ENCODE measurements around the gene TENT5D. TPM values are rescaled to one million over a fixed set of nuclear protein-coding genes. Genes with fewer than 3 reads are reported as not detected.
"Not testable (repeated sequence)": the region's sequence is repeated elsewhere in the genome, so short reads cannot be mapped to it uniquely, and the experiment has no call there.

The TENT5D gene
- not detected for total RNA-seq

GRCh38 chrX:80420147-80420546 is at the start of gene TENT5D:
TENT5D (plus strand) TSS chrX:80420447; CDS start chrX:80442540, 22,093 bp downstream.
- H3K36me3 Mint-ChIP-seq: peaks cover 5% of the 10 kb centered on the region

GRCh38 chrX:80385651-80386050 is 34.6 kb upstream of the TENT5D start:
- not testable (repeated sequence) for H3K4me1 Mint-ChIP-seq (ENCODE audit: low read depth in 2 of 2); H3K9me3 Mint-ChIP-seq; ATAC-seq; H3K36me3 Mint-ChIP-seq; DNase-seq (ENCODE audit: low spot score); H3K27me3 Mint-ChIP-seq; H3K27ac Mint-ChIP-seq; H3K4me3 Mint-ChIP-seq

More at GRCh38 chrX:80420147-80420546, at the start of gene TENT5D:
- H3K4me3 Mint-ChIP-seq: no peak within 1 kb of the TSS
- peaks cover 0 to 2% of the 10 kb centered on the region in 2 donors for H3K27me3 Mint-ChIP-seq
- no peak for DNase-seq (ENCODE audit: low spot score)
- H3K9me3 Mint-ChIP-seq: peaks cover 4% of the 10 kb centered on the region
- H3K27ac Mint-ChIP-seq: no peak within 1 kb of the TSS
- no peaks in the 10 kb centered on the region for H3K4me1 Mint-ChIP-seq (ENCODE audit: low read depth in 2 of 2)
- no peak for ATAC-seq

- Mint-ChIP-seq H3K27me3 (no peaks in the 10 kb centered on the region), H3K4me3 (no peak overlapping the region), H3K9me3 (no peaks in the 10 kb centered on the region), H3K4me1 (ENCODE audit: low read depth in 2 of 2) (no peaks in the 10 kb centered on the region), H3K27ac (no peak overlapping the region), H3K36me3 (no peaks in the 10 kb centered on the region)
- DNase-seq (ENCODE audit: low spot score) (no peak), ATAC-seq (no peak)
These were observed 32.0 kb upstream of the TENT5D start for GRCh38 chrX:80388206-80388605.

GRCh38 chrX:80412042-80412441 is 8.2 kb upstream of the TENT5D start:
- no peak for DNase-seq (ENCODE audit: low spot score)
- no peaks in the 10 kb centered on the region for H3K27me3 Mint-ChIP-seq
- no peaks in the 10 kb centered on the region for H3K4me1 Mint-ChIP-seq (ENCODE audit: low read depth in 2 of 2)
- no peak overlapping the region for H3K27ac Mint-ChIP-seq
- no peak overlapping the region for H3K4me3 Mint-ChIP-seq
- peaks cover 5% of the 10 kb centered on the region for H3K36me3 Mint-ChIP-seq
- H3K9me3 Mint-ChIP-seq: peaks cover 4% of the 10 kb centered on the region
- ATAC-seq: no peak

- no peaks in the 10 kb centered on the region for H3K36me3 Mint-ChIP-seq
- H3K9me3 Mint-ChIP-seq: no peaks in the 10 kb centered on the region
- DNase-seq (ENCODE audit: low spot score): no peak
- no peaks in the 10 kb centered on the region for H3K4me1 Mint-ChIP-seq (ENCODE audit: low read depth in 2 of 2)
- H3K27ac Mint-ChIP-seq: no peak overlapping the region
- H3K27me3 Mint-ChIP-seq: peaks cover 0 to 2% of the 10 kb centered on the region in 2 donors
- no peak overlapping the region for H3K4me3 Mint-ChIP-seq
- no peak for ATAC-seq
These were observed 2.8 kb downstream of the TENT5D start for GRCh38 chrX:80423000-80423399.

- DNase-seq (ENCODE audit: low spot score) (no peak), ATAC-seq (no peak)
- no peaks in the 10 kb centered on the region for H3K9me3 Mint-ChIP-seq
- H3K36me3 Mint-ChIP-seq: no peaks in the 10 kb centered on the region
- no peak overlapping the region for H3K27ac Mint-ChIP-seq
- no peaks in the 10 kb centered on the region for H3K4me1 Mint-ChIP-seq (ENCODE audit: low read depth in 2 of 2)
- no peak overlapping the region for H3K4me3 Mint-ChIP-seq
- H3K27me3 Mint-ChIP-seq: peaks cover 0 to 2% of the 10 kb centered on the region in 2 donors
These were observed 3.5 kb downstream of the TENT5D start for GRCh38 chrX:80423744-80424143.

- H3K9me3 Mint-ChIP-seq: peaks cover 6% of the 10 kb centered on the region
- H3K27me3 Mint-ChIP-seq: no peaks in the 10 kb centered on the region
- H3K36me3 Mint-ChIP-seq: no peaks in the 10 kb centered on the region
- ATAC-seq (no peak), DNase-seq (ENCODE audit: low spot score) (no peak)
- no peak overlapping the region for H3K27ac Mint-ChIP-seq
- H3K4me1 Mint-ChIP-seq (ENCODE audit: low read depth in 2 of 2): no peaks in the 10 kb centered on the region
- no peak overlapping the region for H3K4me3 Mint-ChIP-seq
These were observed 10.7 kb downstream of the TENT5D start for GRCh38 chrX:80430826-80431504.

GRCh38 chrX:80431505-80431832 is 11.2 kb downstream of the TENT5D start:
- no peaks in the 10 kb centered on the region for H3K4me1 Mint-ChIP-seq (ENCODE audit: low read depth in 2 of 2)
- H3K27ac Mint-ChIP-seq: no peak overlapping the region
- H3K9me3 Mint-ChIP-seq: peaks cover 6% of the 10 kb centered on the region
- no peak overlapping the region for H3K4me3 Mint-ChIP-seq
- H3K36me3 Mint-ChIP-seq: no peaks in the 10 kb centered on the region
- H3K27me3 Mint-ChIP-seq: no peaks in the 10 kb centered on the region
- ATAC-seq: no peak
- DNase-seq (ENCODE audit: low spot score): no peak

- Mint-ChIP-seq H3K27me3 (no peaks in the 10 kb centered on the region), H3K27ac (no peak overlapping the region), H3K4me3 (no peak overlapping the region), H3K4me1 (ENCODE audit: low read depth in 2 of 2) (no peaks in the 10 kb centered on the region), H3K9me3 (peaks cover 6% of the 10 kb centered on the region), H3K36me3 (no peaks in the 10 kb centered on the region)
- no peak for DNase-seq (ENCODE audit: low spot score)
- no peak for ATAC-seq
These were observed 12.2 kb downstream of the TENT5D start for GRCh38 chrX:80432441-80432840.

- Mint-ChIP-seq H3K4me3 (no peak overlapping the region), H3K36me3 (no peaks in the 10 kb centered on the region), H3K9me3 (peaks cover 6% of the 10 kb centered on the region), H3K4me1 (ENCODE audit: low read depth in 2 of 2) (no peaks in the 10 kb centered on the region), H3K27ac (no peak overlapping the region), H3K27me3 (no peaks in the 10 kb centered on the region)
- ATAC-seq (no peak), DNase-seq (ENCODE audit: low spot score) (no peak)
These were observed 12.6 kb downstream of the TENT5D start for GRCh38 chrX:80432863-80433262.

- not testable (repeated sequence) for H3K36me3 Mint-ChIP-seq; H3K4me1 Mint-ChIP-seq (ENCODE audit: low read depth in 2 of 2); H3K9me3 Mint-ChIP-seq; H3K27me3 Mint-ChIP-seq; H3K4me3 Mint-ChIP-seq; H3K27ac Mint-ChIP-seq; DNase-seq (ENCODE audit: low spot score); ATAC-seq
These were observed 47.9 kb downstream of the TENT5D start for GRCh38 chrX:80468166-80468565.

- H3K4me3 Mint-ChIP-seq: no peak overlapping the region
- ATAC-seq: no peak
- H3K9me3 Mint-ChIP-seq: peaks cover 9% of the 10 kb centered on the region
- H3K27ac Mint-ChIP-seq: no peak overlapping the region
- no peak for DNase-seq (ENCODE audit: low spot score)
- no peaks in the 10 kb centered on the region for H3K27me3 Mint-ChIP-seq
- no peaks in the 10 kb centered on the region for H3K36me3 Mint-ChIP-seq
- no peaks in the 10 kb centered on the region for H3K4me1 Mint-ChIP-seq (ENCODE audit: low read depth in 2 of 2)
These were observed 51.3 kb downstream of the TENT5D start for GRCh38 chrX:80471582-80471981.

- no peak overlapping the region for H3K27ac Mint-ChIP-seq
- no peak overlapping the region for H3K4me3 Mint-ChIP-seq
- H3K27me3 Mint-ChIP-seq: no peaks in the 10 kb centered on the region
- H3K9me3 Mint-ChIP-seq: no peaks in the 10 kb centered on the region
- ATAC-seq: no peak
- no peaks in the 10 kb centered on the region for H3K36me3 Mint-ChIP-seq
- no peaks in the 10 kb centered on the region for H3K4me1 Mint-ChIP-seq (ENCODE audit: low read depth in 2 of 2)
- DNase-seq (ENCODE audit: low spot score): no peak
These were observed 65.3 kb downstream of the TENT5D start for GRCh38 chrX:80485543-80485942.

- Mint-ChIP-seq H3K4me3 (no peak overlapping the region), H3K4me1 (ENCODE audit: low read depth in 2 of 2) (no peaks in the 10 kb centered on the region), H3K9me3 (no peaks in the 10 kb centered on the region), H3K27ac (no peak overlapping the region), H3K36me3 (no peaks in the 10 kb centered on the region), H3K27me3 (peaks cover 0 to 2% of the 10 kb centered on the region in 2 donors)
- DNase-seq (ENCODE audit: low spot score) (no peak), ATAC-seq (no peak)
These were observed 66.1 kb downstream of the TENT5D start for GRCh38 chrX:80486299-80486698.

- H3K4me1 Mint-ChIP-seq (ENCODE audit: low read depth in 2 of 2): no peaks in the 10 kb centered on the region
These were observed 68.9 kb downstream of the TENT5D start for GRCh38 chrX:80489166-80489565.

More at GRCh38 chrX:80489166-80489565, 68.9 kb downstream of the TENT5D start:
- Mint-ChIP-seq H3K4me3 (no peak overlapping the region), H3K27ac (no peak overlapping the region), H3K27me3 (peaks cover 0 to 7% of the 10 kb centered on the region in 2 donors), H3K9me3 (no peaks in the 10 kb centered on the region), H3K36me3 (no peaks in the 10 kb centered on the region)
- DNase-seq (ENCODE audit: low spot score): no peak
- no peak for ATAC-seq

Data from natural killer cell treated with Interleukin-12 subunit alpha and Interleukin-12 subunit beta and Interleukin-15 and Interleukin-18, amount 100 ng/mL, for 72 hours (primary cell).